Caco-2 (cell line): Measurements from ENCODE around the gene ZNF35. TPM values are rescaled to one million over a fixed set of nuclear protein-coding genes. Genes with fewer than 3 reads are reported as not detected.

Experiments used
- BruUV-seq: library from RNA; stranded (reverse); fragments of 400-500 nt; replicated peaks from 2 replicates; lab custom pipeline; 2021; lab: Mats Ljungman, UMichigan
- CTCF ChIA-PET: fragments of 300-600 bp; sonication (Branson Sonifier 250); formaldehyde crosslinking; loops from one replicate; lab custom pipeline; 2022; ENCODE audit warnings: antibody characterized with exemption; lab: Charles Lee
- POLR2A ChIA-PET: fragments of 300-600 bp; sonication (Branson Sonifier 250); formaldehyde crosslinking; loops from one replicate; lab custom pipeline; 2022; ENCODE audit warnings: antibody characterized with exemption; lab: Charles Lee
- DNase-seq, 2 experiments: peaks; one replicate each; pipeline versions ENCODE4 v3.0.0 to v3.0.0-alpha.2; 2020 to 2022
- H3K27me3 ChIP-seq: replicated peaks from 2 replicates; pipeline ENCODE4 v1.6.0; 2011; ENCODE audit warnings: low read length; ENCODE audit not compliant: control insufficient read depth, insufficient read depth
- H3K36me3 ChIP-seq: 2 replicates; pipeline ENCODE4 v1.5.1; 2011; ENCODE audit warnings: low read length; ENCODE audit not compliant: control insufficient read depth, insufficient read depth
- H3K4me1 ChIP-seq: fragments of 250-450 bp; sonication (Bioruptor Pico); 2 replicates; pipeline ENCODE4 v1.5.1; 2020; ENCODE audit warnings: mild to moderate bottlenecking
- H3K4me3 ChIP-seq: 2 replicates; pipeline ENCODE4 v1.5.1; 2011; ENCODE audit warnings: low read depth, mild to moderate bottlenecking, control low read depth, low read length
- H3K9me3 ChIP-seq: fragments of 250-450 bp; sonication (Bioruptor Pico); 2 replicates; pipeline ENCODE4 v1.5.1; 2020; ENCODE audit warnings: mild to moderate bottlenecking, moderate library complexity
- H3K27ac Mint-ChIP-seq: one replicate; pipeline ENCODE4 v1.8.0; 2022; ENCODE audit warnings: mixed read lengths; ENCODE audit not compliant: unreplicated experiment
- H3K27me3 Mint-ChIP-seq: one replicate; pipeline ENCODE4 v1.8.0; 2022; ENCODE audit warnings: mixed read lengths; ENCODE audit not compliant: insufficient read depth, unreplicated experiment
- H3K36me3 Mint-ChIP-seq: one replicate; pipeline ENCODE4 v1.8.0; 2022; ENCODE audit warnings: mild to moderate bottlenecking, mixed read lengths; ENCODE audit not compliant: insufficient read depth, unreplicated experiment
- H3K4me1 Mint-ChIP-seq: one replicate; pipeline ENCODE4 v1.8.0; 2022; ENCODE audit warnings: low read depth, mixed read lengths; ENCODE audit not compliant: unreplicated experiment
- H3K4me3 Mint-ChIP-seq: one replicate; pipeline ENCODE4 v1.8.0; 2022; ENCODE audit warnings: mild to moderate bottlenecking, moderate library complexity, mixed read lengths; ENCODE audit not compliant: unreplicated experiment
- H3K9me3 Mint-ChIP-seq: one replicate; pipeline ENCODE4 v1.8.0; 2022; ENCODE audit warnings: mixed read lengths; ENCODE audit not compliant: unreplicated experiment
- CTCF ChIP-seq, 2 experiments: fragments of 200-600 bp in 1 of 2; IDR thresholded peaks; 1 replicate in 1 of 2; 2 replicates in 1 of 2; pipeline versions ENCODE4 v1.5.1 to v1.8.0; 2011 to 2022; ENCODE audit warnings: antibody characterized with exemption in 1 of 2, control low read depth in 1 of 2, inconsistent platforms in 1 of 2, low read depth in 1 of 2, low read length in 1 of 2, mild to moderate bottlenecking in 1 of 2, moderate library complexity in 1 of 2; ENCODE audit not compliant: insufficient read depth in 1 of 2, severe bottlenecking in 1 of 2, unreplicated experiment in 1 of 2
- intact Hi-C: fragments of 100-400 bp; cut with micrococcal nuclease; formaldehyde crosslinking; loops from one replicate; pipeline ENCODE4 v1.10.0; 2022; ENCODE audit not compliant: unreplicated experiment
- total RNA-seq: library from RNA; stranded (reverse); gene quantifications from 2 replicates; pipeline ENCODE4 v1.2.3, GENCODE V29; 2022

The ZNF35 gene
- total RNA-seq, 1 experiment from 2014 or later, result 14.7 TPM

- no peaks in the 10 kb centered on the region for H3K9me3 ChIP-seq
- H3K4me1 Mint-ChIP-seq, result no peaks in the 10 kb centered on the region
- peaks cover 64% of the 10 kb centered on the region for H3K36me3 Mint-ChIP-seq
- H3K4me3 ChIP-seq, result no peak overlapping the region
- TF ChIP-seq CTCF (IDR thresholded peaks at IDR 0.05; ENCODE audit: insufficient read depth in 1 of 2, low read depth in 1 of 2, low read length in 1 of 2, severe bottlenecking in 1 of 2, unreplicated experiment in 1 of 2), result no peak
- H3K36me3 ChIP-seq, result peaks cover 9% of the 10 kb centered on the region
- CTCF ChIA-PET, result no interaction called here
- H3K9me3 Mint-ChIP-seq, result peaks cover 23% of the 10 kb centered on the region
- POLR2A ChIA-PET, result no interaction called here
- H3K27me3 Mint-ChIP-seq, result no peaks in the 10 kb centered on the region
- BruUV-seq, result no TSS peak
- H3K4me3 Mint-ChIP-seq, result no peak overlapping the region
- intact Hi-C loops, result no loop called here
- H3K27me3 ChIP-seq, result no peaks in the 10 kb centered on the region
- DNase-seq, result no peak
- H3K4me1 ChIP-seq, result no peaks in the 10 kb centered on the region
- no peak overlapping the region for H3K27ac Mint-ChIP-seq
These were observed 10.9 kb downstream of the ZNF35 start for GRCh38 chr3:44659434-44659833.

- no peaks in the 10 kb centered on the region for H3K4me1 Mint-ChIP-seq
- peak in 1 of 2 experiments; percentile 15 for TF ChIP-seq CTCF (IDR thresholded peaks at IDR 0.05; ENCODE audit: insufficient read depth in 1 of 2, low read depth in 1 of 2, low read length in 1 of 2, severe bottlenecking in 1 of 2, unreplicated experiment in 1 of 2)
- CTCF ChIA-PET, result no interaction called here
- H3K27me3 Mint-ChIP-seq, result no peaks in the 10 kb centered on the region
- Histone ChIP-seq H3K9me3 (no peaks in the 10 kb centered on the region), H3K4me3 (no peak overlapping the region), H3K36me3 (peaks cover 9% of the 10 kb centered on the region), H3K4me1 (no peaks in the 10 kb centered on the region), H3K27me3 (no peaks in the 10 kb centered on the region)
- intact Hi-C loops, result no loop called here
- H3K36me3 Mint-ChIP-seq, result peaks cover 56% of the 10 kb centered on the region
- no peak overlapping the region for H3K27ac Mint-ChIP-seq
- POLR2A ChIA-PET, result no interaction called here
- no TSS peak for BruUV-seq
- peak in 1 of 2 experiments; percentile 7 for DNase-seq
- H3K9me3 Mint-ChIP-seq, result peaks cover 21% of the 10 kb centered on the region
- no peak overlapping the region for H3K4me3 Mint-ChIP-seq
These were observed 12.7 kb downstream of the ZNF35 start for GRCh38 chr3:44661189-44661588.

GRCh38 chr3:44665173-44665572, 16.6 kb downstream of the ZNF35 start:
- BruUV-seq, result no TSS peak
- H3K27me3 Mint-ChIP-seq, result no peaks in the 10 kb centered on the region

More at GRCh38 chr3:44665173-44665572, 16.6 kb downstream of the ZNF35 start:
- Histone ChIP-seq H3K4me3 (no peak overlapping the region), H3K36me3 (no peaks in the 10 kb centered on the region), H3K4me1 (no peaks in the 10 kb centered on the region), H3K27me3 (no peaks in the 10 kb centered on the region), H3K9me3 (no peaks in the 10 kb centered on the region)
- Mint-ChIP-seq H3K4me1 (no peaks in the 10 kb centered on the region), H3K4me3 (no peak overlapping the region), H3K36me3 (peaks cover 19% of the 10 kb centered on the region), H3K27ac (no peak overlapping the region), H3K9me3 (peaks cover 9% of the 10 kb centered on the region)
- CTCF ChIA-PET, result no interaction called here
- no peak for DNase-seq
- no peak for TF ChIP-seq CTCF (IDR thresholded peaks at IDR 0.05; ENCODE audit: insufficient read depth in 1 of 2, low read depth in 1 of 2, low read length in 1 of 2, severe bottlenecking in 1 of 2, unreplicated experiment in 1 of 2)
- intact Hi-C loops, result no loop called here
- POLR2A ChIA-PET, result no interaction called here
